Measurements from ENCODE around the gene INO80C.
"Not testable (repeated sequence)": the region's sequence is repeated elsewhere in the genome, so short reads cannot be mapped to it uniquely, and the experiment has no call there.

Gene INO80C

GRCh38 chr18:35460736-35461161 lies 37.0 kb downstream of the INO80C start:
- DNase-seq (ENCODE audit: low read depth in 2 of 2) = no peak

GRCh38 chr18:35459997-35460396 lies 37.8 kb downstream of the INO80C start:
- DNase-seq (ENCODE audit: low read depth in 2 of 2) = no peak

- no peak for DNase-seq (ENCODE audit: low read depth in 2 of 2)
Measured at GRCh38 chr18:35458677-35459441, 38.9 kb downstream of the INO80C start.

- no peak for DNase-seq (ENCODE audit: low read depth in 2 of 2)
Measured at GRCh38 chr18:35458271-35458670, 39.5 kb downstream of the INO80C start.

- DNase-seq (ENCODE audit: low read depth in 2 of 2) = no peak
Measured at GRCh38 chr18:35457140-35457704, 40.5 kb downstream of the INO80C start.

- no peak for DNase-seq (ENCODE audit: low read depth in 2 of 2)
Measured at GRCh38 chr18:35455926-35456763, 41.6 kb downstream of the INO80C start.

GRCh38 chr18:35454803-35455202 lies 43.0 kb downstream of the INO80C start:
- no peak for DNase-seq (ENCODE audit: low read depth in 2 of 2)

- DNase-seq (ENCODE audit: low read depth in 2 of 2) = not testable (repeated sequence)
Measured at GRCh38 chr18:35453065-35453464, 44.7 kb downstream of the INO80C start.

- no peak for DNase-seq (ENCODE audit: low read depth in 2 of 2)
Measured at GRCh38 chr18:35451916-35452315, 45.8 kb downstream of the INO80C start.

GRCh38 chr18:35451032-35451431 lies 46.7 kb downstream of the INO80C start:
- DNase-seq (ENCODE audit: low read depth in 2 of 2) = no peak

DNA sequence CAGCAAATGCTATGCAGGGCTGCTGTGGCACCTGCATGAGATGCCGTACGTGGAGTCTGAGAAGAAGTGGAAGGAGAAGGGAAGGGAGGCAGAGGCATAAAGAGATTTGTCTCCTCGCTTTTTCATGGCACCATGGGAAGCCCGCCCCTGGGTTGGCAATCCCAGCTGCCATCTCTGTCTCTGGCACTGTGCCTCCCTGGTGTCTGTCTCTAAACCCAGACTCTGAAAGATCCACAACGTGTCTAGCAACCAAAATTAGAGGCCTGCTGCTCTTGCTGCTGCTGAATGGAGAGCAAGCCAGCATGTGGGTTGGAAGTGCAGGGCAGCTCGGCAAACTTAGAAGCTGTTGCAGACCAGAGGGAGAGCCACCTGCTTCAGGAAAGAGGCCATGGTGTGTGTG lies 53.1 kb downstream of the INO80C start:
- no peak for DNase-seq (ENCODE audit: low read depth in 2 of 2)

GRCh38 chr18:35443847-35444246 lies 53.9 kb downstream of the INO80C start:
- DNase-seq (ENCODE audit: low read depth in 2 of 2) = no peak

- no peak for DNase-seq (ENCODE audit: low read depth in 2 of 2)
Measured at GRCh38 chr18:35443434-35443833, 54.3 kb downstream of the INO80C start.

GRCh38 chr18:35442701-35443100 lies 55.1 kb downstream of the INO80C start:
- DNase-seq (ENCODE audit: low read depth in 2 of 2) = no peak

DNA sequence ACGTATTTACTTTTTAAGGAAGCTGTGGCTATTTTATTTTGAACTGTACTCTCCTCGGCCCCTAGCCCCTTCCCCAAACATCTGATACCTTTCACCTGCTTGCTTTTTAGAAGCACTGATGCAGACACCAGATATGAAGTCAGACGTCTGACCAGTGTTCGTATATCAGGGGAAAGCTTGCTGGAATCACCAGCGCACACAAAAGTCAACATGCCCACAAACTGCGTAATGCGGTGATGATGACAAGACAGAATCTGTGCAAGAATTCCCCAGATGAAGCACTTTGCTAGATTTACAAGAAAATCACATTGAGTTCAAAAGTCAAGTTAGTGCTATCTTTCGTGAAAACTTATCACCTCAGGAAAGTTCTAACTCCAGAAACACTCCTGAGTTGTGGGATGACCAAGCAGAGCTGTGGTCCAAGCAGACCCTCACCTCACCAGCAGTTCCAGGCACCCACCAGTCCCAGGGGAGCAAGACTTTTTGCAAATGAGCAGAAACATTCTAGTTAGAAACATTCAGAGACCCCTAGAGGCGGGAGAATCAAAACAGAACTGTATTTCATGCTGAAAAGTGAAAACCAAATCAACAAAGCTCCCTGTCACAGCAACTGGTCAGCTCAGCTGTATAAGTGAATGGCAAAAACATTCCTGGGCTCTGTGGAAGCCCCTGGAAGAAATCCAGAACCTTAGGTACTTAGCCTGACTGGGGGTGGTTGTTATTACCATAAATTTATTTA lies 55.7 kb downstream of the INO80C start:
- no peak for DNase-seq (ENCODE audit: low read depth in 2 of 2)

GRCh38 chr18:35438480-35439234 lies 59.1 kb downstream of the INO80C start:
- DNase-seq (ENCODE audit: low read depth in 2 of 2) = no peak

- DNase-seq (ENCODE audit: low read depth in 2 of 2) = no peak
Measured at GRCh38 chr18:35437836-35438235, 59.9 kb downstream of the INO80C start.

GRCh38 chr18:35436076-35436649 lies 61.6 kb downstream of the INO80C start:
- DNase-seq (ENCODE audit: low read depth in 2 of 2) = no peak

- no peak for DNase-seq (ENCODE audit: low read depth in 2 of 2)
Measured at GRCh38 chr18:35435401-35435800, 62.4 kb downstream of the INO80C start.

DNA sequence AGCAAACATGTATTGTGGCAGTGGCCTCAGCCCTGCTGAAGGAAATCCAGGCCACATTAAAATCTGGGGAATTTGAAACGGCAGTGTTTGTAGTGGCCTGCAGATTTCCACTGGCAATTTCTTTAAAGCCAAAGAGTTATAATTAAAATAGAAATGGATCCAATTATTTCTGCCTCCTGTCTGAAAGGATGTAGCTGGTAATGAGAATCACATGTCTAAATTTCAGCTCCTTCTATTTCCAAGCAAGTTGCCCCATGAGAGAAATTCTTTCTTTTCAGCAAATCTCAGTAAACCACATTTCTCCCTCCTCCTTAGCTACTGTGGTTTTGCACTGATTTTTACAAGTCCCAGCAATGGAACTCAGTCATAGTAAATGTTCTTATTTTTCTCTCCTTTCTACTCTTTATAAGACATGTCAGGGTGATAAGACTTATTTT lies 65.2 kb downstream of the INO80C start:
- no peak for DNase-seq (ENCODE audit: low read depth in 2 of 2)

GRCh38 chr18:35431374-35431741 lies 66.4 kb downstream of the INO80C start:
- DNase-seq (ENCODE audit: low read depth in 2 of 2) = no peak

All from stimulated activated CD8-positive, alpha-beta memory T cell treated with anti-CD3 and anti-CD28 coated beads, Interleukin-7, amount 100 ng/mL, for 4 hours (primary cell).